ENCODE results near the gene CCDC3.

CCDC3 gene

DNA sequence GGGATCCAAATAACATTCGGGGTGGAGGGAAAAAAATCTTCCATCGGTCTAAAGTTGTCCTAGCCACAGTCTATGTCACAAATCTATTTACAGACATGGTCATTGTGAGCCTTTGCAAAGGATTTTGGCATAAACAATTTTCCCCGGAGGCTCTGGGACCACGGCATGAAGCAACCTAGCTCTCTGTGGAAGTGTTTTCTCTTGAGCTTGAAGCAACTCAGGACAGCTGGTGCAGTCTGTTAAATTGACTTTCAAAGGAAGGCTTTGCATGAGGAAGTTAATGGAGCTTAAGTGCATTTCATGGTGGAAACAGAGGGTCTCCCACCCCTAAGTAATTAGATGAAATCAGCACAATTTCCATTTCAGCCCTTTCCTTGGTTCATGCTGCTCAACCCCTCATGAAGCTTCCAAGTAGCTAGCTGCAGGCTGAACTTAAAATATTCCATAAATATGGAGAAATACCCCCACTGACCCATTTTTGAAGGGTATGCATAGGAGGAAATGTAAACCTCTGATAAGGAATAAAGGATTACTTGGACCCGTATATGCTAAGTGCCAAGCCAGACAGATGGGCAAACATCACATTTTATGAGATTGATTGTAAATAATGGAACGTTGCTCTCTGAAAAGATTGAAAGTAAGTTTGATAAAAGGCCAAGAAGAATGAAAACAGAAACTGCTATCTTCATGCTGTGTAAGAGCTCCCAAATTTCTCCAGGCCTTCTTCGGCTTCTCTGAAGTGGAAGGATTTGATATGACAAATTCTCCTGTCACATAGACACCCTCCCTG is 39.9 kb downstream of the CCDC3 start:
- TF ChIP-seq, protein P1, sequence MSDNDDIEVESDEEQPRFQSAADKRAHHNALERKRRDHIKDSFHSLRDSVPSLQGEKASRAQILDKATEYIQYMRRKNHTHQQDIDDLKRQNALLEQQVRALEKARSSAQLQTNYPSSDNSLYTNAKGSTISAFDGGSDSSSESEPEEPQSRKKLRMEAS (IDR thresholded peaks at IDR 0.05): no peak
- TF ChIP-seq NFIC (IDR thresholded peaks at IDR 0.05) (no peak), ZBTB7A (IDR thresholded peaks at IDR 0.05; ENCODE audit: low read depth) (no peak), EP300 (IDR thresholded peaks at IDR 0.05; ENCODE audit: borderline replicate concordance) (no peak), CEBPB (IDR thresholded peaks at IDR 0.05) (no peak), TEAD4 (IDR thresholded peaks at IDR 0.05) (no peak), RAD21 (IDR thresholded peaks at IDR 0.05; ENCODE audit: low read depth) (no peak)
- TF ChIP-seq, protein P2, sequence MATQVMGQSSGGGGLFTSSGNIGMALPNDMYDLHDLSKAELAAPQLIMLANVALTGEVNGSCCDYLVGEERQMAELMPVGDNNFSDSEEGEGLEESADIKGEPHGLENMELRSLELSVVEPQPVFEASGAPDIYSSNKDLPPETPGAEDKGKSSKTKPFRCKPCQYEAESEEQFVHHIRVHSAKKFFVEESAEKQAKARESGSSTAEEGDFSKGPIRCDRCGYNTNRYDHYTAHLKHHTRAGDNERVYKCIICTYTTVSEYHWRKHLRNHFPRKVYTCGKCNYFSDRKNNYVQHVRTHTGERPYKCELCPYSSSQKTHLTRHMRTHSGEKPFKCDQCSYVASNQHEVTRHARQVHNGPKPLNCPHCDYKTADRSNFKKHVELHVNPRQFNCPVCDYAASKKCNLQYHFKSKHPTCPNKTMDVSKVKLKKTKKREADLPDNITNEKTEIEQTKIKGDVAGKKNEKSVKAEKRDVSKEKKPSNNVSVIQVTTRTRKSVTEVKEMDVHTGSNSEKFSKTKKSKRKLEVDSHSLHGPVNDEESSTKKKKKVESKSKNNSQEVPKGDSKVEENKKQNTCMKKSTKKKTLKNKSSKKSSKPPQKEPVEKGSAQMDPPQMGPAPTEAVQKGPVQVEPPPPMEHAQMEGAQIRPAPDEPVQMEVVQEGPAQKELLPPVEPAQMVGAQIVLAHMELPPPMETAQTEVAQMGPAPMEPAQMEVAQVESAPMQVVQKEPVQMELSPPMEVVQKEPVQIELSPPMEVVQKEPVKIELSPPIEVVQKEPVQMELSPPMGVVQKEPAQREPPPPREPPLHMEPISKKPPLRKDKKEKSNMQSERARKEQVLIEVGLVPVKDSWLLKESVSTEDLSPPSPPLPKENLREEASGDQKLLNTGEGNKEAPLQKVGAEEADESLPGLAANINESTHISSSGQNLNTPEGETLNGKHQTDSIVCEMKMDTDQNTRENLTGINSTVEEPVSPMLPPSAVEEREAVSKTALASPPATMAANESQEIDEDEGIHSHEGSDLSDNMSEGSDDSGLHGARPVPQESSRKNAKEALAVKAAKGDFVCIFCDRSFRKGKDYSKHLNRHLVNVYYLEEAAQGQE (IDR thresholded peaks at IDR 0.05; ENCODE audit: low read depth): no peak

GRCh38 chr10:12960941-12961340 is 40.6 kb downstream of the CCDC3 start:
- no peak for TF ChIP-seq YY1 (IDR thresholded peaks at IDR 0.05; ENCODE audit: low read depth)
- TF ChIP-seq, protein P3, sequence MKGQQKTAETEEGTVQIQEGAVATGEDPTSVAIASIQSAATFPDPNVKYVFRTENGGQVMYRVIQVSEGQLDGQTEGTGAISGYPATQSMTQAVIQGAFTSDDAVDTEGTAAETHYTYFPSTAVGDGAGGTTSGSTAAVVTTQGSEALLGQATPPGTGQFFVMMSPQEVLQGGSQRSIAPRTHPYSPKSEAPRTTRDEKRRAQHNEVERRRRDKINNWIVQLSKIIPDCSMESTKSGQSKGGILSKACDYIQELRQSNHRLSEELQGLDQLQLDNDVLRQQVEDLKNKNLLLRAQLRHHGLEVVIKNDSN (IDR thresholded peaks at IDR 0.05): no peak
- no peak for TF ChIP-seq EP300 (IDR thresholded peaks at IDR 0.05; ENCODE audit: borderline replicate concordance)
- TF ChIP-seq FOXM1 (IDR thresholded peaks at IDR 0.05; ENCODE audit: borderline replicate concordance, low read depth): no peak
- TF ChIP-seq NFIC (IDR thresholded peaks at IDR 0.05): no peak
- no peak for TF ChIP-seq TCF12 (IDR thresholded peaks at IDR 0.05; ENCODE audit: low read depth)
- TF ChIP-seq, protein P2 (IDR thresholded peaks at IDR 0.05; ENCODE audit: low read depth): no peak
- no peak for TF ChIP-seq TAF1 (IDR thresholded peaks at IDR 0.05; ENCODE audit: low read depth)
- TF ChIP-seq, protein P1 (IDR thresholded peaks at IDR 0.05): no peak

DNA sequence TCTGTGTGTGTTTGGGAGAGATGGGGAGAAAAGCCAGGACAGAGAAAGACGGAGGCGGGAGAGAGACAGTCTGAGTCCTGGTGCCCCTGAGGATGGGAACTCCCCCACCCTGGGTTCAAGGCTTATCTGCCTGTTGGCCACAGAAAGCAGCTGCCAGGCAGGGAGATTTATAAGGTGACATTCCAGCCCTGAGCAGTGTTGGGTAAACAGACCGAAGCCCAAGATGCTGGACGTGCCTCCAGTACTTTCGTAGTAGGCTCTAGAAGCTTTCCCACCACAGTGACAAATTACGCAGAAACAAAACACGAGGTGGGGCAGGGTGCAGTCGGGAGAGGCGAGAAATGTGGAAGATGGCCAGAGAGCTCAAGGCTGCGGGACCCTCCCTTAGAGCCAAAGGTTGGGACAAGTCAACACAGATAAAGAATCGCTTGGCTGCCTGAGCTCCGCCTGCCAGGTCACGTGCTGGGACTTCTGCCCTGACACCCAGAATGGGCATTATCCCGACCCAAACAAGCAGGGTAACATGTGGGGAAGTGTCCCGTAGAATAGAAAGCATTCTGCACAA is 41.1 kb downstream of the CCDC3 start:
- TF ChIP-seq, protein P1 (IDR thresholded peaks at IDR 0.05): no peak
- TF ChIP-seq EP300 (IDR thresholded peaks at IDR 0.05; ENCODE audit: borderline replicate concordance) (no peak), CREB1 (IDR thresholded peaks at IDR 0.05; ENCODE audit: low read depth) (no peak), NFIC (IDR thresholded peaks at IDR 0.05) (no peak), TEAD4 (IDR thresholded peaks at IDR 0.05) (no peak), TAF1 (IDR thresholded peaks at IDR 0.05; ENCODE audit: low read depth) (no peak), TCF12 (IDR thresholded peaks at IDR 0.05; ENCODE audit: low read depth) (no peak), YY1 (IDR thresholded peaks at IDR 0.05; ENCODE audit: low read depth) (no peak), RAD21 (IDR thresholded peaks at IDR 0.05; ENCODE audit: low read depth) (no peak), EGR1 (IDR thresholded peaks at IDR 0.05) (no peak), ZBTB7A (IDR thresholded peaks at IDR 0.05; ENCODE audit: low read depth) (no peak)
- TF ChIP-seq, protein P3 (IDR thresholded peaks at IDR 0.05): no peak
- TF ChIP-seq, protein P2 (IDR thresholded peaks at IDR 0.05; ENCODE audit: low read depth): no peak

- TF ChIP-seq TCF12 (IDR thresholded peaks at IDR 0.05; ENCODE audit: low read depth) (no peak), CEBPB (IDR thresholded peaks at IDR 0.05) (no peak), TAF1 (IDR thresholded peaks at IDR 0.05; ENCODE audit: low read depth) (no peak), RAD21 (IDR thresholded peaks at IDR 0.05; ENCODE audit: low read depth) (no peak), EGR1 (IDR thresholded peaks at IDR 0.05) (no peak), NFIC (IDR thresholded peaks at IDR 0.05) (no peak), ZBTB7A (IDR thresholded peaks at IDR 0.05; ENCODE audit: low read depth) (no peak), CREB1 (IDR thresholded peaks at IDR 0.05; ENCODE audit: low read depth) (no peak), EP300 (IDR thresholded peaks at IDR 0.05; ENCODE audit: borderline replicate concordance) (no peak), FOXM1 (IDR thresholded peaks at IDR 0.05; ENCODE audit: borderline replicate concordance, low read depth) (no peak), TEAD4 (IDR thresholded peaks at IDR 0.05) (no peak), YY1 (IDR thresholded peaks at IDR 0.05; ENCODE audit: low read depth) (no peak)
- TF ChIP-seq, protein P3 (IDR thresholded peaks at IDR 0.05): no peak
- TF ChIP-seq, protein P2 (IDR thresholded peaks at IDR 0.05; ENCODE audit: low read depth): no peak
- TF ChIP-seq, protein P1 (IDR thresholded peaks at IDR 0.05): no peak
Measured at GRCh38 chr10:12958546-12959110, 42.9 kb downstream of the CCDC3 start.

All from Ishikawa (cell line).